OCI-LY1 (cell line): Measurements from ENCODE around the gene HAND2.

Source experiments
- EZH2 ChIP-seq: fragments of 200-600 bp; sonication (generic), shearing (Covaris generic); IDR thresholded peaks from 2 replicates; pipeline ENCODE4 v1.8.0; 2017; ENCODE audit warnings: borderline replicate concordance, mixed run types, mild to moderate bottlenecking, antibody characterized with exemption, low read length, moderate library complexity, mixed read lengths
- TF ChIP-seq, protein P1 (sequence below): fragments of 200-600 bp; sonication (generic), shearing (Covaris generic); IDR thresholded peaks from 2 replicates; pipeline ENCODE4 v1.5.1; 2017; ENCODE audit warnings: mild to moderate bottlenecking, antibody characterized with exemption, low read length, moderate library complexity, mixed read lengths

DNA sequence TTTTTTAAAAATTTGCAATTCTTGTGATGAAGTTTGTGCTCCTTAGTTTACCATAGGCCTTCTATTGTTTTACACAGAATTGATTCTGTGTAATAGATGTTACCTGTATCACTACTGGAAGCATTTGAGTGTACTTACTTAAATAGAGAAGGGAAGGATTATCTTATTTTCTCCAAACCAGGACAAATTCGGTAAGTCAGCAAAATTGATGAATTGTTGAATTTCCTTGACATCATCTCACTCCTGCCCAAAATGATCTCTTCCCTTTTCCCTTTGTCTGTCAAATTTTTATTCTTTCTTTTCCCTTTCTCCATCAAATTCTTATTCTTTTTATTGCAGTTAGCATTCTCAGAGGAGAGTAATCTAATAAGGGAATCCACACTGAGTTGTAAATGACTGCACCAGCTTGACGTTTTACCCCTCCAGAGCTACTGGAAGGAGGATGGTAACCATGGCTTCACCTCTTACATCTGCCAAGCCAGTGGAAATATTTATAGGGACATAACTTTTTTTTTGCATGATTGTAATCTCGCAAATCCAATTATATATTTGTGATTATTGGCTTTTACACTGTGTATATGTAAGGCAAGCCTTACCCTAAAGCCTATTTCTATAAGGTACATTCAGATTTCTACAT, 42.6 kb upstream of the HAND2 start:
- TF ChIP-seq EZH2, result no peak
- TF ChIP-seq, protein P1, sequence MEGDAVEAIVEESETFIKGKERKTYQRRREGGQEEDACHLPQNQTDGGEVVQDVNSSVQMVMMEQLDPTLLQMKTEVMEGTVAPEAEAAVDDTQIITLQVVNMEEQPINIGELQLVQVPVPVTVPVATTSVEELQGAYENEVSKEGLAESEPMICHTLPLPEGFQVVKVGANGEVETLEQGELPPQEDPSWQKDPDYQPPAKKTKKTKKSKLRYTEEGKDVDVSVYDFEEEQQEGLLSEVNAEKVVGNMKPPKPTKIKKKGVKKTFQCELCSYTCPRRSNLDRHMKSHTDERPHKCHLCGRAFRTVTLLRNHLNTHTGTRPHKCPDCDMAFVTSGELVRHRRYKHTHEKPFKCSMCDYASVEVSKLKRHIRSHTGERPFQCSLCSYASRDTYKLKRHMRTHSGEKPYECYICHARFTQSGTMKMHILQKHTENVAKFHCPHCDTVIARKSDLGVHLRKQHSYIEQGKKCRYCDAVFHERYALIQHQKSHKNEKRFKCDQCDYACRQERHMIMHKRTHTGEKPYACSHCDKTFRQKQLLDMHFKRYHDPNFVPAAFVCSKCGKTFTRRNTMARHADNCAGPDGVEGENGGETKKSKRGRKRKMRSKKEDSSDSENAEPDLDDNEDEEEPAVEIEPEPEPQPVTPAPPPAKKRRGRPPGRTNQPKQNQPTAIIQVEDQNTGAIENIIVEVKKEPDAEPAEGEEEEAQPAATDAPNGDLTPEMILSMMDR, result no peak
